Middle frontal gyrus (tissue), 1 donor: ENCODE measurements around the gene RFX8.

Source experiments
- DNase-seq: peaks from one replicate; pipeline ENCODE4 v3.0.0-alpha.2; 2015; ENCODE audit warnings: low spot score; ENCODE audit errors: extremely low spot score

The RFX8 gene

GRCh38 chr2:101412092-101412694 is 62.7 kb downstream of the RFX8 start:
- DNase-seq: no peak

- DNase-seq: no peak
These were observed 64.2 kb downstream of the RFX8 start for GRCh38 chr2:101410746-101411145.

GRCh38 chr2:101410114-101410513 is 64.8 kb downstream of the RFX8 start:
- no peak for DNase-seq

GRCh38 chr2:101409699-101410098 is 65.2 kb downstream of the RFX8 start:
- no peak for DNase-seq

- no peak for DNase-seq
These were observed 66.0 kb downstream of the RFX8 start for GRCh38 chr2:101408925-101409324.

- DNase-seq: no peak
These were observed 69.5 kb downstream of the RFX8 start for GRCh38 chr2:101405351-101405899.

GRCh38 chr2:101403745-101404144 is 71.2 kb downstream of the RFX8 start:
- no peak for DNase-seq

- no peak for DNase-seq
These were observed 72.3 kb downstream of the RFX8 start for GRCh38 chr2:101402630-101403029.

- DNase-seq: no peak
These were observed 73.0 kb downstream of the RFX8 start for GRCh38 chr2:101401906-101402305.

GRCh38 chr2:101401326-101401665 is 73.6 kb downstream of the RFX8 start:
- DNase-seq: no peak

- no peak for DNase-seq
These were observed 74.2 kb downstream of the RFX8 start for GRCh38 chr2:101400506-101401325.

GRCh38 chr2:101400048-101400447 is 74.9 kb downstream of the RFX8 start:
- DNase-seq: no peak

- DNase-seq: no peak
These were observed 75.7 kb downstream of the RFX8 start for GRCh38 chr2:101399021-101399799.

- DNase-seq: no peak
These were observed 76.6 kb downstream of the RFX8 start for GRCh38 chr2:101398116-101398821.

GRCh38 chr2:101396316-101396717 is 78.6 kb downstream of the RFX8 start:
- DNase-seq: no peak

- no peak for DNase-seq
These were observed 79.2 kb downstream of the RFX8 start for GRCh38 chr2:101395545-101396315.

GRCh38 chr2:101388232-101388631 is 86.7 kb downstream of the RFX8 start:
- no peak for DNase-seq

- DNase-seq: peak; percentile 72
These were observed 87.6 kb downstream of the RFX8 start, which contains the start of gene CREG2 for GRCh38 chr2:101387151-101387834. Gene CREG2, minus strand, starts transcription at chr2:101387503. Its CDS starts 46 bp downstream, at chr2:101387457.

GRCh38 chr2:101386599-101387150 is 88.2 kb downstream of the RFX8 start:
- DNase-seq: no peak
